Measurements from ENCODE around the gene ANXA6.

Gene ANXA6

DNA sequence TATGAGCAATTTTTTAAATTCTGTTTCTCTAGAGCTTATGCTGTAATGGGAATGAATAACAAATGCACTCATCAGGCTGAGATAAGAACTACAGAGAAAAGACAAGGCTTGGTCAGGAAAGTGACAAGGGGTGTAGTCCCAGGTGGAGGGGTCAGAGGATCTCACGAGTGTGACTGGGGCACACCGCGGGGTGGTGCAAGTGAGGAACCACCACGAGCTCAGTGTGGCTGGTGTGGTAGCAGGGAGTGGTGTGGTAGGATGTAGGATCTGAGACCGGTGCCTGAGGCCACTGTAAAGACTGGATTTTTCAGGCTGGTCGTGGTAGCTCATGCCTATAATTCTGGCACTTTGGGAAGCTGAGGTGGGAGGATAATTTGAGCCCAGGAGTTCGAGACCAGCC, 9.0 kb downstream of the ANXA6 start (continued):
- TF ChIP-seq, protein P1, sequence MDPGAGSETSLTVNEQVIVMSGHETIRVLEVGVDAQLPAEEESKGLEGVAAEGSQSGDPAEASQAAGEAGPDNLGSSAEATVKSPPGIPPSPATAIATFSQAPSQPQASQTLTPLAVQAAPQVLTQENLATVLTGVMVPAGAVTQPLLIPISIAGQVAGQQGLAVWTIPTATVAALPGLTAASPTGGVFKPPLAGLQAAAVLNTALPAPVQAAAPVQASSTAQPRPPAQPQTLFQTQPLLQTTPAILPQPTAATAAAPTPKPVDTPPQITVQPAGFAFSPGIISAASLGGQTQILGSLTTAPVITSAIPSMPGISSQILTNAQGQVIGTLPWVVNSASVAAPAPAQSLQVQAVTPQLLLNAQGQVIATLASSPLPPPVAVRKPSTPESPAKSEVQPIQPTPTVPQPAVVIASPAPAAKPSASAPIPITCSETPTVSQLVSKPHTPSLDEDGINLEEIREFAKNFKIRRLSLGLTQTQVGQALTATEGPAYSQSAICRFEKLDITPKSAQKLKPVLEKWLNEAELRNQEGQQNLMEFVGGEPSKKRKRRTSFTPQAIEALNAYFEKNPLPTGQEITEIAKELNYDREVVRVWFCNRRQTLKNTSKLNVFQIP (CRISPR knock-in tag; IDR thresholded peaks at IDR 0.05; ENCODE audit: borderline replicate concordance, low read depth), result no peak
- TF ChIP-seq ZC3H10 (CRISPR knock-in tag; IDR thresholded peaks at IDR 0.05), result no peak
- TF ChIP-seq CSDC2 (CRISPR knock-in tag; IDR thresholded peaks at IDR 0.05), result no peak
- TF ChIP-seq, protein P2, sequence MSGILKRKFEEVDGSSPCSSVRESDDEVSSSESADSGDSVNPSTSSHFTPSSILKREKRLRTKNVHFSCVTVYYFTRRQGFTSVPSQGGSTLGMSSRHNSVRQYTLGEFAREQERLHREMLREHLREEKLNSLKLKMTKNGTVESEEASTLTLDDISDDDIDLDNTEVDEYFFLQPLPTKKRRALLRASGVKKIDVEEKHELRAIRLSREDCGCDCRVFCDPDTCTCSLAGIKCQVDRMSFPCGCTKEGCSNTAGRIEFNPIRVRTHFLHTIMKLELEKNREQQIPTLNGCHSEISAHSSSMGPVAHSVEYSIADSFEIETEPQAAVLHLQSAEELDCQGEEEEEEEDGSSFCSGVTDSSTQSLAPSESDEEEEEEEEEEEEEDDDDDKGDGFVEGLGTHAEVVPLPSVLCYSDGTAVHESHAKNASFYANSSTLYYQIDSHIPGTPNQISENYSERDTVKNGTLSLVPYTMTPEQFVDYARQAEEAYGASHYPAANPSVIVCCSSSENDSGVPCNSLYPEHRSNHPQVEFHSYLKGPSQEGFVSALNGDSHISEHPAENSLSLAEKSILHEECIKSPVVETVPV (CRISPR knock-in tag; IDR thresholded peaks at IDR 0.05), result no peak

DNA sequence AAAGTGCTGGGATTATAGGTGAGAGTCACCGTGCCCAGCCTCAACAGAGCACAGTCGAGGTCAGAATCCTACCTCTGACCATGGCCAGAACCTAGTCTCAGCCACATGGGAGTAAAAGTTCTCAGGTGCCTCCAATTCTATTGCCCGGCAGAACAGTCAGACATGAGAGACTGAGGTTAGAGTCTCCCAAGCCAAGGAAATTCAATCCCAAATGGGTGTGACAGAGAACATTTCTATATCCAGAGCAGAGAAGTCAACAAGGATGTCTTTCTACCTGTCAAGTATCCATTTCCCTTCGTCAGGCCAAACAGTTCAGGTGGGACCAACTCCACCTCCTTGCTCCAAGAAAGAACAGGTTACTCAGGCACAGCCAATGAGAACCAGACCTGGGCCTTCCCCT, 10.5 kb downstream of the ANXA6 start:
- TF ChIP-seq ZNF565 (CRISPR knock-in tag; conservative IDR thresholded peaks at IDR 0.05; ENCODE audit: low read depth), result no peak
- no peak for TF ChIP-seq BACH2 (CRISPR knock-in tag; IDR thresholded peaks at IDR 0.05; ENCODE audit: borderline replicate concordance)
- no peak for TF ChIP-seq ZFP3 (CRISPR knock-in tag; IDR thresholded peaks at IDR 0.05)
- TF ChIP-seq SNAI2 (CRISPR knock-in tag; IDR thresholded peaks at IDR 0.05), result no peak
- TF ChIP-seq TOX (CRISPR knock-in tag; IDR thresholded peaks at IDR 0.05; ENCODE audit: borderline replicate concordance), result no peak
- no peak for TF ChIP-seq ZNF70 (CRISPR knock-in tag; IDR thresholded peaks at IDR 0.05)
- no peak for TF ChIP-seq RARB (CRISPR knock-in tag; IDR thresholded peaks at IDR 0.05)
- TF ChIP-seq OSR1 (CRISPR knock-in tag; IDR thresholded peaks at IDR 0.05), result no peak
- TF ChIP-seq, protein P3, sequence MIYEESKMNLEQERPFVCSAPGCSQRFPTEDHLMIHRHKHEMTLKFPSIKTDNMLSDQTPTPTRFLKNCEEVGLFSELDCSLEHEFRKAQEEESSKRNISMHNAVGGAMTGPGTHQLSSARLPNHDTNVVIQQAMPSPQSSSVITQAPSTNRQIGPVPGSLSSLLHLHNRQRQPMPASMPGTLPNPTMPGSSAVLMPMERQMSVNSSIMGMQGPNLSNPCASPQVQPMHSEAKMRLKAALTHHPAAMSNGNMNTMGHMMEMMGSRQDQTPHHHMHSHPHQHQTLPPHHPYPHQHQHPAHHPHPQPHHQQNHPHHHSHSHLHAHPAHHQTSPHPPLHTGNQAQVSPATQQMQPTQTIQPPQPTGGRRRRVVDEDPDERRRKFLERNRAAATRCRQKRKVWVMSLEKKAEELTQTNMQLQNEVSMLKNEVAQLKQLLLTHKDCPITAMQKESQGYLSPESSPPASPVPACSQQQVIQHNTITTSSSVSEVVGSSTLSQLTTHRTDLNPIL (CRISPR knock-in tag; IDR thresholded peaks at IDR 0.05; ENCODE audit: low read depth), result no peak
- no peak for TF ChIP-seq PPARA (CRISPR knock-in tag; IDR thresholded peaks at IDR 0.05; ENCODE audit: borderline replicate concordance)
- TF ChIP-seq, protein P4, sequence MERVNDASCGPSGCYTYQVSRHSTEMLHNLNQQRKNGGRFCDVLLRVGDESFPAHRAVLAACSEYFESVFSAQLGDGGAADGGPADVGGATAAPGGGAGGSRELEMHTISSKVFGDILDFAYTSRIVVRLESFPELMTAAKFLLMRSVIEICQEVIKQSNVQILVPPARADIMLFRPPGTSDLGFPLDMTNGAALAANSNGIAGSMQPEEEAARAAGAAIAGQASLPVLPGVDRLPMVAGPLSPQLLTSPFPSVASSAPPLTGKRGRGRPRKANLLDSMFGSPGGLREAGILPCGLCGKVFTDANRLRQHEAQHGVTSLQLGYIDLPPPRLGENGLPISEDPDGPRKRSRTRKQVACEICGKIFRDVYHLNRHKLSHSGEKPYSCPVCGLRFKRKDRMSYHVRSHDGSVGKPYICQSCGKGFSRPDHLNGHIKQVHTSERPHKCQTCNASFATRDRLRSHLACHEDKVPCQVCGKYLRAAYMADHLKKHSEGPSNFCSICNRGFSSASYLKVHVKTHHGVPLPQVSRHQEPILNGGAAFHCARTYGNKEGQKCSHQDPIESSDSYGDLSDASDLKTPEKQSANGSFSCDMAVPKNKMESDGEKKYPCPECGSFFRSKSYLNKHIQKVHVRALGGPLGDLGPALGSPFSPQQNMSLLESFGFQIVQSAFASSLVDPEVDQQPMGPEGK (CRISPR knock-in tag; IDR thresholded peaks at IDR 0.05; ENCODE audit: borderline replicate concordance), result no peak
- TF ChIP-seq, protein P5, sequence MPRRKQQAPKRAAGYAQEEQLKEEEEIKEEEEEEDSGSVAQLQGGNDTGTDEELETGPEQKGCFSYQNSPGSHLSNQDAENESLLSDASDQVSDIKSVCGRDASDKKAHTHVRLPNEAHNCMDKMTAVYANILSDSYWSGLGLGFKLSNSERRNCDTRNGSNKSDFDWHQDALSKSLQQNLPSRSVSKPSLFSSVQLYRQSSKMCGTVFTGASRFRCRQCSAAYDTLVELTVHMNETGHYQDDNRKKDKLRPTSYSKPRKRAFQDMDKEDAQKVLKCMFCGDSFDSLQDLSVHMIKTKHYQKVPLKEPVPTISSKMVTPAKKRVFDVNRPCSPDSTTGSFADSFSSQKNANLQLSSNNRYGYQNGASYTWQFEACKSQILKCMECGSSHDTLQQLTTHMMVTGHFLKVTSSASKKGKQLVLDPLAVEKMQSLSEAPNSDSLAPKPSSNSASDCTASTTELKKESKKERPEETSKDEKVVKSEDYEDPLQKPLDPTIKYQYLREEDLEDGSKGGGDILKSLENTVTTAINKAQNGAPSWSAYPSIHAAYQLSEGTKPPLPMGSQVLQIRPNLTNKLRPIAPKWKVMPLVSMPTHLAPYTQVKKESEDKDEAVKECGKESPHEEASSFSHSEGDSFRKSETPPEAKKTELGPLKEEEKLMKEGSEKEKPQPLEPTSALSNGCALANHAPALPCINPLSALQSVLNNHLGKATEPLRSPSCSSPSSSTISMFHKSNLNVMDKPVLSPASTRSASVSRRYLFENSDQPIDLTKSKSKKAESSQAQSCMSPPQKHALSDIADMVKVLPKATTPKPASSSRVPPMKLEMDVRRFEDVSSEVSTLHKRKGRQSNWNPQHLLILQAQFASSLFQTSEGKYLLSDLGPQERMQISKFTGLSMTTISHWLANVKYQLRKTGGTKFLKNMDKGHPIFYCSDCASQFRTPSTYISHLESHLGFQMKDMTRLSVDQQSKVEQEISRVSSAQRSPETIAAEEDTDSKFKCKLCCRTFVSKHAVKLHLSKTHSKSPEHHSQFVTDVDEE (CRISPR knock-in tag; IDR thresholded peaks at IDR 0.05), result no peak
- TF ChIP-seq, protein P2 (CRISPR knock-in tag; IDR thresholded peaks at IDR 0.05), result no peak
- no peak for TF ChIP-seq CSDC2 (CRISPR knock-in tag; IDR thresholded peaks at IDR 0.05)
- TF ChIP-seq, protein P1 (CRISPR knock-in tag; IDR thresholded peaks at IDR 0.05; ENCODE audit: borderline replicate concordance, low read depth), result no peak
- TF ChIP-seq TCF4 (CRISPR knock-in tag; IDR thresholded peaks at IDR 0.05; ENCODE audit: borderline replicate concordance), result no peak
- TF ChIP-seq ZFP30 (CRISPR knock-in tag; IDR thresholded peaks at IDR 0.05), result no peak
- TF ChIP-seq GLIS3 (CRISPR knock-in tag; IDR thresholded peaks at IDR 0.05), result no peak
- no peak for TF ChIP-seq ZC3H10 (CRISPR knock-in tag; IDR thresholded peaks at IDR 0.05)
- no peak for TF ChIP-seq ISL1 (CRISPR knock-in tag; IDR thresholded peaks at IDR 0.05)
- ATAC-seq, result no peak

Measured in SK-N-SH treated with all-trans-retinoic acid at 6 μM for 48 hours (cell line).